ENCODE results near the gene NKX2-4.
"Not testable (repeated sequence)": the region's sequence is repeated elsewhere in the genome, so short reads cannot be mapped to it uniquely, and the experiment has no call there.

NKX2-4 gene

GRCh38 chr20:21394551-21394950 is 2.8 kb downstream of the NKX2-4 start:
- in situ Hi-C loops (cut with HindIII; ENCODE audit: low sequenced_read_pairs), result no loop called here

DNA sequence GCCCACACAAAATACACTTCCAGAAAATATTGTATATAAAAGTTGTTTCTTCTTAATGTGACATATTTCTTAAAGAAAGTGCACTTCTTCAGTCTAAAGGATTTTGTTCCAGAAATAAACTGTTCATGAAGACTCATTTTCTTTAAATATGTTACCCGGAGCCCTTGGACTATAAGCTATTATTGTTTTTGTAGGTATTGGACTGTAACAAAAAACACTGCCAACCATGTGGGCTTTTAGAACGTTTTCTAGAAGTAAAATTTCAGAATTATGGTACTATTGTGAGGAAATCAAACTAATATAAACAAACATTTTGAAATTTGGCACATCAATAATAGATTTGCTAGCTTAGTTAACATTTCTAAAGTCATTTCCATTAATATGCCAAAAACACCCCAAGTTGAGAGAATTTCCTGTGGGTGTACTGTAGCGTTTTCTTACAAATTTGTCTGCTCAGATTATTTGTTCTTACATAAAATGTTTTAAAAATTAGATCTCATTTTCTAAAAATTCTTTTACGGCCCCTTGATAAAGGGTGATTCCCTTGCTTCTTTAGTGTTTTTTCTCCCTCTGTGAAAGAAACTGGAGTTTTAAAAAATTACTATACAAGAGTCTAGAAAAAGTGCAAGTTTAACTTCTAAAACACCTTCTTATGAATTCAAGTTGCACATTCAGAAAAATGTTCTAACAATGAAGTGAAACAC is 3.4 kb downstream of the NKX2-4 start:
- in situ Hi-C loops (cut with HindIII; ENCODE audit: low sequenced_read_pairs), result no loop called here

GRCh38 chr20:21393166-21393565 is 4.2 kb downstream of the NKX2-4 start:
- in situ Hi-C loops (cut with HindIII; ENCODE audit: low sequenced_read_pairs), result no loop called here

GRCh38 chr20:21391972-21392352 is 5.4 kb downstream of the NKX2-4 start:
- in situ Hi-C loops (cut with HindIII; ENCODE audit: low sequenced_read_pairs), result no loop called here

DNA sequence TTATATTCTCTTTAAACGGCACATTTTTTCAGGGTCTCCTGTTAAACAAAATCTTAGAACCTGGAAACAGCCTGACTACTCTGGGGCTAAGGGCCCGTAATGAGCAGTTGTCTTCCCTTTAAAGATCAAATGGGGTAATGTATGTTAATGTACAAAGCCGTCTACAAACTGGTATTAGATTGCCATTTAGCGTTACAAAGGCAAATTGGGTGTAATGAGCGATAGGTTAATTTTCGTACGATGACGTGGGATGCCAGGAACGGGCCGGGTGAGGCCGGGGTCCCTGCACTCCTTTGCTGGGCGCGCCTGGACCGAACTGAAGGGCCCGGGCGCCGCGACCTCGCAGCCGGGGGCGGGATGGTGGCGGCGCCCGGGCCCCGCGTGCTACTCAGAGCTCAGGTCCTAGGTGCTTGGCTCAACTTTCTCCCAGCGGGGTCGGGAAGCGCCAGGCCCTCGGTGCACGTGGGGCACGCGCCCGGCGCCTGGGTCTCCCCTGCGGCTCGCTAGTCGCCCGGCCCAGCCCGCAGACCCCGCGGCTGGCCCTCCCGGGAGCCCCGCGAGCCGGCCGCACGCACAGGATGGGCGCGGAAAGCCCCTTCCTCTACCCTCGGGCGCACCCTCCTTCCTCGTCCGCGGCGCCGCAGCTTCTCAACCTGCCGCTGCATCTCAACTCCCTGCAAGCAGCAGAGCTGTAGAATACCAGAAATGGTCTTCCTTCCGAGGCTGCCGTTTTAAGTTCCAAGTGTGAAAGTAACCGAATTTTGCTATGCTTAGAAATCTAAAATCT is 5.9 kb downstream of the NKX2-4 start:
- in situ Hi-C loops (cut with HindIII; ENCODE audit: low sequenced_read_pairs), result no loop called here

GRCh38 chr20:21390768-21391167 is 6.6 kb downstream of the NKX2-4 start:
- in situ Hi-C loops (cut with HindIII; ENCODE audit: low sequenced_read_pairs), result no loop called here

DNA sequence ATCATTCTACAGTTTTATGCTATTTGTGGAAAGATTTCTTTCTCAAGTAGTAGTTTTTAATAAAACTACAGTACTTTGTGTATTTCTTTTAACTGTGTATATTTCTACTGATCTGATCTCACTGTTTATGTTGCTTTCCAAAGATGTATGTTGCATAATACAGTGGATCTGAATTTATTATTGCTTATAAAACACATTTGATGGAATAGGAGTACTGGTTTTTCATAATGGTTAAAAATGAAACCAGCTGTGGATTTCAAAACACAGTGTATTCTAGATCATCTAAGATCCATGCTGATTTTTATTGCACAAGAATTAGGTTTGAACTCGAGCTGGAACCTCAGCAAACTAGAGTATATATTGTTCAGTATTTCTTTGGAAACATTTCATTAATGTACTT is 8.0 kb downstream of the NKX2-4 start:
- in situ Hi-C loops (cut with HindIII; ENCODE audit: low sequenced_read_pairs), result no loop called here

DNA sequence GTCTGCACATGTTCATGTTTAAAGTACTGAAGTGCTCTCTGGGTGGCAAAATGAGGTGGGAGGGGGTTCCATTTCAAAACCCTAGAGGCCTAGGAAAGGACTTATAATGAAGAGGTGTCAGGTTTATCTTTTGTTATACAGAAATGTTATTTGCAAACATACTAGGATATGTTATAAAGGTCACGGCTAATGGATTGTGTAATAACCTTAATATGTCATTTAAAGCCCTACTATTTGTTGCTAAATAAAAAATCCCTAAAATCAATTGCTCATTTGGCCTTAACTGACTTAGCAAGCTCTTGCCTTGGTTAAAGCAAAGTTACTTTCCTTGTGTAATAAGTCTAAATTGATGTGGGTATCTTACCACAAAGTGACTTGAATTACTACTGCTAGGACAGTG is 8.8 kb downstream of the NKX2-4 start:
- in situ Hi-C loops (cut with HindIII; ENCODE audit: low sequenced_read_pairs), result no loop called here

GRCh38 chr20:21387528-21387927 is 9.8 kb downstream of the NKX2-4 start:
- in situ Hi-C loops (cut with HindIII; ENCODE audit: low sequenced_read_pairs), result no loop called here

DNA sequence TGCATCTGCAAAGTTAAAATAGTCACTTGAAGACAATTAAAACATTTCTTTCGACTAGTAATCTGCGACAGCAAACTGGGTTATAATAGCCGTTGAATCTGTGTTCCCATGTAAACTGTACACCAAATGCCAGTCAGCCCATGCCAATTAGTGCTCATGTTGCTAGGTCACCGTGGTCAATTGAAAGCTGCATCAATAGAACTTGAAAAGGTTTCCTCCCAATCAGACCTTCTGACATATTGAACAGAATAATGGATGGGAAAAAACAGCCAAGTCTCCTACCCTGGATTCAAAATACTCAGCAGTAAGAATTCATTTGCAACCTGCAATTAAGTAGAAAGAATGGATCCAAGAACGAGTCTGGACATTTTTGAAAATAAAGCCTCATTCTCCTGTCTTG is 11.2 kb downstream of the NKX2-4 start:
- in situ Hi-C loops (cut with HindIII; ENCODE audit: low sequenced_read_pairs), result no loop called here

DNA sequence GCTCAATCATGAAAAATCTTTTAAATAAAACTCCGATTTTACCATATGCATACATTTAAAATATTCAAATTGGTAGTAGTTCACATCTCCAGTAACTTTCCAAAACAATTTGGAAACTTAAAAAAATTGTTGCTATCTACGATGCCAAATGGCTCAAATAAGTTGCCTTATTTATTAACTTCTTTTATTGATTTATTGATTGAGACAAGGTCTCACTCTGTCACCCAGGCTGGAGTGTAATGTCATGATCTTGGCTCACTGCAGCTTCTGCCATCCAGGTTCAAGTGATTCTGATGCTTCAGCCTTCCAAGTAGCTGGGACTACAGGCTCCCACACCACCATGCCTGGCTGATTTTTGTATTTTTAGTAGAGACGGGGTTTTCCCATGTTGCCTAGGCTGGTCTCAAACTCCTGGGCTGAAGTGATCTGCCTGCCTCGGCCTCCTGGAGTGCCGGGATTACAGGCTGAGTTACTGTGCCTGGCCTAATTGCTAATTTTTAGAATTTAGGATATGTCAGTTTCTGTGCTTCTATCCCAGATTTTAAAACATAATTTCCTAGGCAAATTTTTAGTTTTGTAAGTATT is 12.9 kb downstream of the NKX2-4 start:
- in situ Hi-C loops (cut with HindIII; ENCODE audit: low sequenced_read_pairs), result loop anchor here (5.0 kb wide), 1 partner anchor 47 kb away; no protein-coding TSS in a partner anchor

- in situ Hi-C loops (cut with HindIII; ENCODE audit: low sequenced_read_pairs), result loop anchor here (5.0 kb wide), 1 partner anchor 44 kb away; no protein-coding TSS in a partner anchor
Observed at GRCh38 chr20:21381619-21382018, 15.7 kb downstream of the NKX2-4 start.

DNA sequence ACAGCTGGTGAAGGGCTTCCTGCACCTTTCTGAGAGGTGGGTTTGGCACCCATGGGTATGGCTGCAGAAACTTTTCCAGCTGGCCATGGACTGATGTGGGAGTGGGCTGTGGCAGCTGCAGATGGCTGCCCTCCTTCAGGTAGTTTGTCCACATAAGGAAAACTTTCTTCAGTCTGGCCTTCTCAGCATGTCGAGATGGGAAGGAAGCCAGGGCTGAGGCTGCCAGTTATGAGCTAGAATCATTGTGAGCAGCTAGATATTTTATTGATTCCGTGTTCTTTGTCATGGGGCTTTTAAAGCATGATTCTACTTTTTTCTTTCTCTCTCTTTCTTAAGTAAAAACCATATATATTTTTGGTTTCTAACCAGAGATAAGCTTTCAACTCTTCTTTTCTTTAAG is 16.6 kb downstream of the NKX2-4 start:
- in situ Hi-C loops (cut with HindIII; ENCODE audit: low sequenced_read_pairs), result loop anchor here (5.0 kb wide), 1 partner anchor 43 kb away; no protein-coding TSS in a partner anchor

GRCh38 chr20:21378259-21378658 is 19.1 kb downstream of the NKX2-4 start:
- in situ Hi-C loops (cut with HindIII; ENCODE audit: low sequenced_read_pairs), result no loop called here

DNA sequence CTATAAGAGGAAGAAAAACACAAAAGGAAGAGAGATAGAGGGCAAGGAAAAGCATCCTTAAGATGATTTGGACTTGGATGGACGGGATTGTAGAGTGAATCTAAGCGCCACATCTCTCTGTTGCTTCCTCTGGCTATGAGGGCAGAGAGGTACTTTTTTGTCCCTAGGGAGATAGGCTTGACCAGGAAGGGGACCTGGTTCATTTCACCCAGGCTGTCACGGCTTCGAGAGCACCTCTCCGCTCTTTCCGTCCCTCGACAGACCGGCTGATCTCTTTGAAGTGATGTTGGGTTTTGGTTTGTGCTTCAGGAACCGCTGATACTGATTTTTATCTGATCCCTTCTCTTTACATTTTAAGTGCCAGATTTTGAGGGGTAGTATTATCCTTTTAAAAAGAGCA is 19.6 kb downstream of the NKX2-4 start:
- in situ Hi-C loops (cut with HindIII; ENCODE audit: low sequenced_read_pairs), result no loop called here

GRCh38 chr20:21376626-21377025 is 20.7 kb downstream of the NKX2-4 start:
- in situ Hi-C loops (cut with HindIII; ENCODE audit: low sequenced_read_pairs), result no loop called here

DNA sequence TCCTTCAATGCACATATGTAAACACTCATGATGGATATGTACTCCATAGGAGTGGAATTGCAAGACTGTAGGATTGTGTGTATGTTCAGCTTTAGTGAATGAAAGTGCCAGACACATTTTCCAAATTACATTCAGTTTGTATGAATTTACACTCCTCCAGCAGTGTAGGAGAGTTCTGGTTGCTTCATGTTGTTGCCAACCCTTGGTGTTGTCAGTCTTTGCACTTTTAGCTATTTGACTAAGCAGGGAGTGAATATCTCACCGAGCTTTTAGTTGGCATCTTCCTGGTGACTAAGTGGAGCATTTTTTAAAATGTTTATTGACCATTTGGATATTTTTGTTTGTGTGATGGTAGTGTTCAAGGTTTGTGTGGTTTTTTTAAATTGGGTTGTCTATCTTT is 23.9 kb downstream of the NKX2-4 start:
- in situ Hi-C loops (cut with HindIII; ENCODE audit: low sequenced_read_pairs), result no loop called here

GRCh38 chr20:21372016-21372415 is 25.3 kb downstream of the NKX2-4 start:
- in situ Hi-C loops (cut with HindIII; ENCODE audit: low sequenced_read_pairs), result no loop called here

- in situ Hi-C loops (cut with HindIII; ENCODE audit: low sequenced_read_pairs), result no loop called here
Observed at GRCh38 chr20:21371193-21371592, 26.1 kb downstream of the NKX2-4 start.

DNA sequence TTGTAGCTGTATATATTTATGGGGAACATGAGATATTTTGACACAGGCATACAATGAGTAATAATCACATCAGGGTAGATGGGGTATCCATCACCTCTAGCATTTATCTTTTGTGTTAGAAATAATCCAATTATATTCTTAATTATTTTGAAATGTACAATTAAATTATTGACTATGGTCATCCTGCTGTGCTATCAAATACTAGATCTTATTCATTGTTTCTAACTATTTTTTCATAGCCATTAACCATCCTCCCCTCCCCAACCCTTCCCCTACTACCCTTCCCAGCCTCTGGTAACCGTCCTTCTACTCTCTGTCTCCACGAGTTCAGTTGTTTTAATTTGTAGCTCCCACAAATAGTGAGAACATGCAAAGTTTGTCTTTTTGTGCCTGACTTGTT is 28.5 kb downstream of the NKX2-4 start:
- in situ Hi-C loops (cut with HindIII; ENCODE audit: low sequenced_read_pairs), result no loop called here

- in situ Hi-C loops (cut with HindIII; ENCODE audit: low sequenced_read_pairs), result not testable (repeated sequence)
Observed at GRCh38 chr20:21366273-21366672, 31.1 kb downstream of the NKX2-4 start.

- in situ Hi-C loops (cut with HindIII; ENCODE audit: low sequenced_read_pairs), result no loop called here
Observed at GRCh38 chr20:21365771-21366170, 31.6 kb downstream of the NKX2-4 start.
